CD4-positive, alpha-beta T cell treated with Interferon gamma for 1 hour (primary cell): ENCODE results near the gene DHX38.
A peak's percentile ranks its signal among the peaks of the same experiment; 100 is the strongest.

ENCODE experiments used
- DNase-seq: peaks from one replicate; pipeline ENCODE4 v3.0.0-alpha.2; 2020

The DHX38 gene

DNA sequence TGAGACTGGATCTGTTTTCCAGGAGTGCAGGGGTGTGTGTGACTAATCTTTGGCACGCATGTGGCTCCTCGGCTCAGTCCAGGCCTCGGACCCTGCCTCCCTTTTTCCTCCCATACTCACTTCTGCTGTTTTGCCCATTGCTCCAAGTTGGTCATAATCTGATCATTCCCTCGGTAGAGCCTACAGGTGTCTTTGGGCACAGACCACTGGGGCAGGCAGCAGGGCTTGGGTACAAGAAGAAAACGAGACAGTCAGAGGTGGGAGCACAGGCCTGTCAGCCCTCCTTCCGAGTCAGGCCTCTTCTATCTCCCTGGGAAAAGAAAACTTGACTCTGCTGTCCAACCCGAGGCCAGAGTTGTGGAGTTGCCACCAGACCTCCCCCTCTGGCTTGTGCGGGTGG is 29.8 kb downstream of the DHX38 start:
- no peak for DNase-seq

DNA sequence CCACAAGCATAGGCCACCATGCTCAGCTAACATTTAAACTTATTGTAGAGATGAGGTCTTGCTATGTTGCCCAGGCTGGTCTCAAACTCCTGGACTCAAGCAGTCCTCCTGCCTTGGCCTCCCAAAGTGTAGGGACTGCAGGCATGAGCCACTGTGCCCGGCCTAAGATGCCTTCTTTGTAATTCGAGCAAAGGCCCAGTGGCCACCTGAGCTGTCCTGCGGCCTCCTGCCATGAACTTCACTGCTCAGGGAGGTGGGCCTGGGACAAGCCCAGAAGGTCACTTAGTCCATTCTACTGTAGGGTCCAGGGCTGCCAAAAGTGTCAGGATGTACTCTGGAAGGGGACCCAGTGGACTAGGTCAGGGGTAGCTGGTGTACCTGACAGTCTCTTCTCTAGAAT is 30.5 kb downstream of the DHX38 start:
- DNase-seq, result no peak

DNA sequence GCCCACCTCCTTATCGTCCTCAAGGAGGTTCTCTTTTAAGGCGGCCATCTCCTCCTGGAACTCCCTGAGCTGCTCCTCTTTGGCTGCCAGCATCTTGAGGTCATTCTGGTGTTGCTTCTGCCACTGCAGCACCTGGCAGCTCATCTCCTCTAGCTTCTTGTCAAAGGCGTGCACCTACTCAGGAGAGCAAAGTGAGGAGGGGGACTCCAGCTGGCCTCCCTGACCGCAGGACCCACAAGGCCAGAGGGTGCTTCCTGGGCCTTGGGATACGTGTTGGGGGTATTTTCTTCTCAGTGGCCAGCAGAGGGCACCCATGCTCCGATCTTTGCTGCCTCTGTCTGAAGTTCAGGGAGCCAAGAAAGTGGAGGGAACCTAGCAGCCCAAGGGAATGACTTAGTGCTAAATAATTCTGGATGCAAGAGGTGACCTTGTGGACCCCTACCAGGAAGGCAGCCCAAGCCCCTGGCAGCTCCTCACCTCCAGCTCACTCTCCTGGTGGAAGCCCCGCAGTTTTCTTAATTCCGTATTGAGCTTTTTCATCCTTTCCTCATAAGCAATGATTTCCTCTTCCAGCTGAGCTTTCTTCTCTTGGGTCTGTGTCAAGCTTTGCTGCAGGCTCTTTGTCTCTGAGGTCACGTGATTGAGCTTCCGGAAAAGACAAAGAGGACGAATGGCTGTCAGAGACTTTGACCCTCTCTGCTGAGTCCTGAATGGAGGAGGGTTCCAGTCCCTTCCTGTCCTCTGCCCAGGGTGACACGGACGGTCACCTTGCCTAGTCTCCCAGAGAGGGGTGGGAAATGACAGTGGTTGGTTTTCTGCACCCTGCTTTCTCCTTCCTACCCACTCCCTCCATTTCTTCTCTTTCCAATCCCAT is 31.4 kb downstream of the DHX38 start:
- peak; percentile 57 for DNase-seq

DNA sequence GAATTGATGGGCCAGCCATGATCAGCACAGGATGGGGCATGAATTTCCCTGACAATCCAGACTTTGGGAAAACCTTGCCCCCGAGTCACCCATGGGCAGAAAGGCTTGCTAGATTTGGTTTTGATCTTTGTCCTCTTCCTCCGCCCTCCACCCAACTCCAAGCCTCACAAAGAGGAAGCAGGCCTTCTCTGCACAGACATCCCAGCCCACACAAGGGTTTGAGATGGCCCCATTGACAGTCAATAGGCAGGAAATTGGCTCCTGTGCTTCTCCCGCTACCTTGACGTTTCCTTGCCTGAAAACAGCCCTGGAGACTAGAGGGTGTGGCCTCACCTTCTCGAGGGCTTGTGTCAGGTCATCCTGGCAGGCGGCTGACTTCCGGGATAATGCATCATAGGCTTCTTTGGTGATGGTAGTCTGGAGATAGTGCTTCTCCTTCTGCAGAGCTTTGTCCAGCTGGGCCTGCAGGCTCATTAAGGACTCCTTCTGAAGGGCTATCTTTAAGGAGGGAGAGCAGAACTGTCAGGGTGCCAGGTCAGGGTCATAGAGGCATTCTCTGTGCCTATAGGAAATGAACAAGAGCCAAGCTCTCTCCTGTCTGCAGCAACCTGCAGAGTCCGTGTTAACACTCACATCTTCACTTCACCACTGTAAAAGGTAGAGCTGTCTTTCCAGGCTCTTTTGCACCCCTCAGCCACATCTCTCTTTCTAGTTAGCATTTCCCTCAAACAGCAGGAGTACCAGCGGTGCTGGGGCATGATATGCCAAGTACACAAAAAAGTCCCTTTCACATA is 32.2 kb downstream of the DHX38 start:
- DNase-seq, result no peak

DNA sequence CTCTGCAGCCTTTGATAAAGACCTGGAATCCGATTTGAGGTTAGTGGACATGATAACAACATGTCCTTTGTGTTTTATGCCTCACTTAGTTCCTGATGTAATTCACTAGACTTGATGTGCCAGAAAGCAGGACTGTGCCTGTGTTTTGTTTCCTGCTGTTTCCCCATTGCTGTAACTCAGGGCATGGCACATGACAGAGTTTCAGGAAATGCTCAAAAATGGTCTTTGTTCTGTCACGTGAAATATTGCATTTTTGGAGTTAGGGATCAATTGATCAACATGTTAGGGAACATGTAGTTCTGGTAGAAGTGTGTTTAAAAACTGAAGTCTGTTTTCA is 32.8 kb downstream of the DHX38 start:
- no peak for DNase-seq

DNA sequence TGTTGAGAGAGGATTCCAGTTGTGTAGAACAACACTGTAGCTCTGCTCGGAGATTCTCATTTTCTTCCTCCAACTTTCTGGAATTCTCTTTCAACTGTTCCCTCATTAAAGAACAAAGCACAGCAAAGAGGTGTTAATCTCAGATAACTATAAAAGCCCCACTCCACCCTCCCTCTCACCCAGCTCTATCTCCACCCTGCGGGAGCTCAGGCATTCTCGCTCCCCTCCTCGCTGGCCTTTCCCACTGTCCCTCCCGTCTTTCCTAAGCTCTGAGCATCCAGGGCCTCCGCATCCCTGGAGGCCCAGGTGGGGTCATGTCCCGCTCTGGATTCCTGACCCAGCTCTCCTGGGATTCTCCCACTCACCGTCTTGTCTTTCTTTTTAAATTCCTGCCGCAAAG is 35.1 kb downstream of the DHX38 start:
- no peak for DNase-seq

DNA sequence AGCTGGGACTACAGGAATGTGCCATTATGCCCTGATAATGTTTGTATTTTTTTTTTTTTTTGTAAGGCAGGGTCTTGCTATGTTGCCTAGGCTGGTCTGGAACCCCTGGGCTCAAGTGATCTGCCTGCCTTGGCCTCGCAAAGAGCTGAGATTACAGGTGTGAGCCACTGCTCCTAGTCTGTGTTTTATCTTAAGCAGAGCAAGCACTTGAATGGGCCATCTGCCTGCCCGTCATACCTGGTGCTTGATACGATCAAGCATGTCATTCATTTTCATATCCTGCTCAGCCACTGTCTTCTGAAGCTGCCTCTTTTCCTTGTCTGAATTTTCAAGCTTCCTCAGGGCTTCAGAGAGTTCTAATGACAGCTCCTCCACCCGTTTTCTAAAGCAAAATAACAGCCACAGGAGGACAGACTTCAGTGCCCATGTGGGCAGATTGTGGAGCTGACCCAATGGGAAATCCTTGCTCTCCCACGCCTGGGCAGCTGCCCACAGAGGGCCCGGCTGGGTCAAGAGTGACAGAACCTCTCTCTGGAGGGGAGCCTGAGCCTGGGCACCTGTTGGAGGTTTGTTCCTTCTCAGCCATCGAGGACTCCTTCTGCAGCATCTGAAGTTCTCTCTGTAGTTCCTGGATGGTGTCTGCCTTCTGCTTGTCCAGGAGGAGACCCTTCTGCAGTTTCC is 36.5 kb downstream of the DHX38 start:
- no peak for DNase-seq

DNA sequence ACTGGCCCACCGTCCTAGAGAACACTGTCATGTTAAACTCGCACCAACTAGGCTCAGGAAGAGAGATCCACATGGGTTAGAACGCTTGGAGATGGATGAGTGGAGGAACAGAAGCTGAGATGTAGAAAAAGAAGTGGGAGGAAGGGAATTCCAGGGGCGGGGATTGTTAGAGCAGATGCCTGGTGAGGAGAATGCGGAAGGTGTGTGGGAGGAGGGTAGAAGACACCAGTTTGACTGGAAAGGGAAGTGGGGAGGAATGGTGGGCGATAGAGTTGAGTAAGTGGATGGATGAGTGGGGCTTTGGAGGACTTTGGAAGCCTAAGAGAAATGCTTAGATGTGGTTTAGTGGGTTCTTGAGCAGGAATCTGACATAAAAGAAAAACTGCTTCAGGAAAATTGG is 37.4 kb downstream of the DHX38 start:
- DNase-seq, result no peak

DNA sequence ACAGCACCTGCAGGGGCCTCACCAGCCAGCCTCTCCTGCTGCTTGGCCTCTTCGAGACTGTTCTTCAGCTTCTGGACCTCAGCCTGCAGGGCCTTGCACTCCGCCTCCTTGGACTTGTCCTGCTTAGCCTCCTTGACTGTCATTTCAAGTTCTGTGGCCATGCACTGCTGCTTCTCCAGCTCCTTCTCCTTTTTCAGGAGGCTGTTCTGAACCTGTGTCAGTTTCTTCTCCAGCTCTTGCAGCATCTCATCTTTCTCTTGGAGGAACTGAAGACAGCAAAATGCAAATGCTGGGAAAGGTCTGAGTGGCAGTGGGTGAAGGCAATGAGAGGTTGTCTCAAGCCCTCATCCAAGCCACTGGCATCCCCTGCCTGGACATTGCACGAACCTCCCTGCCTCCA is 39.1 kb downstream of the DHX38 start:
- no peak for DNase-seq

DNA sequence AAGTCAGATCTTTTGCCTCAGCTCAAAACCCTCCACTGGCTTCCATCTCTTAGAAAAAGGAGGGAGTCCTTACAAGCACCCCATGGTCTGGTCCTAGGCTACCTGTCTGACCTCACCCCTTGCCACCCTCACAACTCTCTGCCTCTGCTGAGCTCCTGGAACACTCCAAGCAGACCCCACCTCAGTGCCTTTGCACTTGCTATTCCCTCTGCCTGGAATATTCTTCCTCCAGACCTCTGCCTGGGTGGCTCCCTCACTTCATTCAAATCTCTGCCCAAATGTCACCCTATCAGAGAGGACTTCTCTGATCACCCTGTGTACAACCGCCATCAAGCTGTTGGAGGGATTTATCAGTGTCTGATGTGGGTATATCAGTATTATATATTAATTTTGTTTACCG is 40.9 kb downstream of the DHX38 start:
- DNase-seq, result no peak

DNA sequence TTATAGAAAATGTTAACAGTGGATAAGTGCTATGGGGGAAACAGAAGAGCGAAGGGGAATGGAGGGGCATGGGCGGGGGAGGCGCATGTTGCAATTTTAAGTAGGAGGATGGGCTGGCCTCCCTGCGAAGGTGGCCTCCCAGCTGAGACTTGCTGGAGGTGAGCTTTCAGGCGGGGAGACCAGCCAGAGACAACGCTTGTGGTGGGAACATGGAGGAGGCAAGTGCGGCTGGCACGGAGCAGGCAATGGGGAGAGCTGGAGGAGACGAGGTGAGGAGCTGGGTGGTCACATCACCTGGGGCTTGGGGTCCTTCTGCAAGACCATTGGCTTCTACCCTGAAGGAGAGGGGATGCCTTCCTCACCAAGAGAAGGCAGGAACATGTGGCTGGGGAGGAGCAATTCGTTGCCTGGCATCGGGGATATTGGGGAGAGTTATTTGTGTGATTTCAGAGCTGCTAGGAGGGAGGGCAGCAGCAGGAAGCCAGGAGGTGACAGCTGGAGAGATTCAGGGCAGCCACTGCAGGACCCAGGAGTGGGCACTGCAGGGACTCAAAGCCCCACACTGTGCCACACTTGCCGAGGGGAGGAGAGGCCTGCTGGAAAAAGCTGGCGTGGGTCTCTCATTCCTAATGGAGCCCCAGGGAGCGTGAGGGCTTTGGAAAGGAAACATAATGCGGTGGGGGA is 43.9 kb downstream of the DHX38 start:
- DNase-seq, result no peak

DNA sequence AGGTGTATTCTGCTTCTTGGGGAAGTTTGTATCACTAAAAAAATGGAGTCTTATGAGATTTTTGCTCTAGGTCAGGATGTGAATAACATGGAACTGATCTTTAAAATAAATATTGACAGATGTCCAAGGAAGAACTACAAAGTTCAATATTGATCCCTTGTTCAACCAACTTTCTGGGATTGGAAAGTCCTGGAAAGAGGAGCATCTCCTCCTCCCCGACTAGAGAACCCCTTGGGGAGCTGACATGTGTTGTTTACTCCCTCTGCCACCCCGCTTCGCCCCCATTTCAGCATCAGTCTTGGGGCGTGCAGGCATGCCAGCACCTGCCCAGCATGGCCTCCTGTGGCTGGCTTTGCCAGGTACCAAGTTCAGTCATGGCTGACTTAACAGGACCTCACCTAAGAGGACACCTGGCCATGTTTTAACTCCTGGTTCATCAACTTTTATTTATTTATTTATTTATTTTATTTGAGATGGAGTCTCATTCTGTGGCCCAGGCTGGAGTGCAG is 44.5 kb downstream of the DHX38 start:
- no peak for DNase-seq

DNA sequence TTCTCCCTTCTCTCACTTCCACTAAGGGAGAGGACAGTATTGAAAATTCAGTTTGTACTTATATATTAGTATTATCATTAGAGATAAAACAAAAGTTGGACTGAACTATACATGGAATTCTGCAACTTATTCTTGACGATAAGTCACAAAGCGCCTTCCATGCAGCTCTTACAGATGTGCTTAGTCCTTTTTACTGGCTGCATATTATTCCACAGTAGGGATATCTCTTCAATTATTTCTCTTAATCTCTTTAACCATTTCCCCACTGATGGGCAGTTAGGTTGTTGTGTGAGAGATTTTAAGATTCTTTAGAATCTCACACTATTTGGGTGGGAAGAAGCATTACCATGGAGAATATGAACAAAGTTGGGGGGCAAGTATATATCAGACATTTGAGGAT is 46.3 kb downstream of the DHX38 start:
- DNase-seq, result no peak

DNA sequence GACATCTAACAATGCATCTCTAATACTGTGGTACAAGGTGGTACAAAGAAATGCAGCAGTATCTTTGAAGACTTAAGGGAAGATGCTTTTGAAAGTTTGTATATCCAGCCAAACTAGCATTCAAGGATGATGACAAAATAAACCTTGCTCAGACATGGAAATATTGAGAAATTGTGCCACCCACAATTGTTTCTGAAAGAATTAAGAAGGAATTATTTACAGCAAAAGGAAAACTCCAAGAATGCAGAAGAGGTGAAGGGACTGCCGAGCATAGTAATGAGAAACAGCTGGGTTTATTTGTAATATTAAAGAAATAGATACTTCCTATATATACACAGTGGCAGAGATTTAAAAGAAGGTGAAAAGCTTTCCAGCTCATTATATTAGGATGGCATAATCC is 48.8 kb downstream of the DHX38 start:
- no peak for DNase-seq

DNA sequence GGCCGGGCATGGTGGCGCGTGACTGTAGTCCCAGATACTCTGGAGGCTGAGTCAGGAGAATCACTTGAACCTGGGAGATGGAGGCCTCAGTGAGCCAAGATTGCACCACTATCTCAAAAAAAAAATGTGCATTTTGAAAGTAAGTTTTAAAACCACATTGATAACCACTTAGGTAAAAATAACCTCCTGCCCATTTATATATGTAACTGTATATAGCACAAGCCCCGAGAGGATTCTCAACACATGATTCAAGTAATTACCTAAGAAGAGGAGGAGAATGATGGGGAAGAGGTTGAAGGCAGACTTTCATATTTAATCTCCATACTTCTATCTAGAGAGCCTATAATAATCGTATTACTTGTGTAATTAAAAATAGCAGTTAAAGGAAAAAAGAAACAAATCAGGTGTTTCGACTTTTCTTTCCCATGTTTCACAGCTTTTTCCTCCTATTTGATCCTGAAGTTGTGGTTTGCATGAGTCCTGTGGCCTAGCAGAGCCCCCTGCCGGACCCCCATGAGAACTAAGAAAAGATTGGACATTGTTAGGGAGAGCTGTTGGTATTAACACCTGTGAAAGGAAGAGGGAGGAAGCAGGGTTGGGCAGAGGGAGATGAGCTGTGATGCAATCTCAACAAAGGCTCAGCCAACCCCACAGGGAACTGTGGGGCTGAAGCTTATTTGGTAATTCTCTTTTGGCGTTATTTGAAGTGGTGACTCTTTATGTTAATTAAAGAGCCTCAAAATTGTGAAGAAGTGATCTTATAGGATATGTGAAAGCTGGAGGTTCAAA is 56.2 kb downstream of the DHX38 start:
- DNase-seq, result no peak

DNA sequence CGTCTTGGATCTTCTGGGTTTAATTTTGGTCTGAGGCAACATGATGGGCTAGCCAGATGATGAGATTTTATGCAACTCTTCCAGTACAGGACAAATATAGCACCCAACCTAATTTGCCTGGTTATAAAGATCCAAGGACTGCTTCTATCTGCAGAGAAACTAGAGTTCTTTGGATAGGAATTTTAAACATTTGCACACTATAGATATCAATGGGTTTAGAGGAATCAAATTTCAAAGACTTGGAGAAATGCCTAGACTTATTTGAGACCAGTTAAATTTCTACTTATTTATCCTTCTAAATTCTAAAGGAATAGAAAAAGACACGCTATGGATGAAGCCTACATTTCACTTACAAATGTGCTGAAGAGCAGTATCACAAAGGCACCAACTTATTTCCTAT is 65.7 kb downstream of the DHX38 start:
- no peak for DNase-seq

DNA sequence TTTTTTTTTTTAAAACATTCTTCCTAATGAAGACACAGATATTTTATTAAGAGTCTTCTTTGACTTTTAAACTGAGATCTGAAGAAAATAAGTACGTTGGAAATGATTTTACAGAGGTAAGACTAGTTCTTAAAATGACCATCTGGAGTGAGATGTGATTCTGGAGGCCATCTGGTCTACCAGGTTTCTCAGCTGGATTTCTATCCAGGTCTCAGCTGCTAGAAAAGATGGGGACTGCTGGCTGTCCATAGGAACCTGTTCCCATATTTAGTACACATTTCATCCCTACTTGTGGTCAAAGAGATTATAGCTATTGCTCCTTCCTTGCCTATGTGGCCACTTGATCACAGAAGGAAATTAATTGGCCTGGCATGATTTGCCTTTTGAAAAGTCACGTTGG is 66.2 kb downstream of the DHX38 start:
- no peak for DNase-seq

DNA sequence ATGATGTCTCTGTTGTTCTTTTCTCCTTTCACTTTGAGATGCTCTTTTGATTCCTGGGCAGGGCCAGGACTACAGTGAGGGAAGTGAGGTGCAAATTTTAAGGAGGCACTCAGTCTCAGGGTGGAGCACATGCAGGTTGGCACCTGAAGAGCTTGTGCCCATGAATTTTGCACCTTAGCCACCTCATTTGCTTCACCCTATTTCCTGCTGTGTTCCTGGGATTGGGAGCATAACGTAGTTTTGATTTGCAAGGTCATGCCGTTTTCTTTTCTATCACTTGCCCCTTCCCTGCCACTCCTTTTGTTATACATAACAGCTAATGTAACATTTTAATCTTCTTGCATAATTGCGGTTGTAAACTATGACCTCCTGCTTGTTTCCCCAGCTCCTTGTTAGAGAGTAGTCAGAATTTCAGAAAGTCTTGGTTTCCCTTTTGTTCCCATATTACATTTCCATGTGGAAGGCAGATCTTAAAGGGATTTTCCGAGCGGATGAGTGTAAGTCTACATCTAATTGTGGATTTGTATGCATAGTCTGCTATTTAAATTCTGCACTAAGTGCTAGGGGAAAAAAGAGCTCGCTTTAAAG is 68.6 kb downstream of the DHX38 start:
- DNase-seq, result no peak
